ENCODE results near the gene LRFN5.

Gene LRFN5

GRCh38 chr14:41785696-41786095, 179.0 kb downstream of the LRFN5 start:
- DNase-seq, result no peak

GRCh38 chr14:41799817-41800216, 193.1 kb downstream of the LRFN5 start:
- no peak for DNase-seq

- no peak for DNase-seq
These were observed 199.0 kb downstream of the LRFN5 start for GRCh38 chr14:41805633-41806032.

GRCh38 chr14:41806366-41806975, 199.8 kb downstream of the LRFN5 start:
- DNase-seq, result no peak

- no peak for DNase-seq
These were observed 203.7 kb downstream of the LRFN5 start for GRCh38 chr14:41810362-41810761.

GRCh38 chr14:41817626-41818025, 210.9 kb downstream of the LRFN5 start:
- no peak for DNase-seq

DNA sequence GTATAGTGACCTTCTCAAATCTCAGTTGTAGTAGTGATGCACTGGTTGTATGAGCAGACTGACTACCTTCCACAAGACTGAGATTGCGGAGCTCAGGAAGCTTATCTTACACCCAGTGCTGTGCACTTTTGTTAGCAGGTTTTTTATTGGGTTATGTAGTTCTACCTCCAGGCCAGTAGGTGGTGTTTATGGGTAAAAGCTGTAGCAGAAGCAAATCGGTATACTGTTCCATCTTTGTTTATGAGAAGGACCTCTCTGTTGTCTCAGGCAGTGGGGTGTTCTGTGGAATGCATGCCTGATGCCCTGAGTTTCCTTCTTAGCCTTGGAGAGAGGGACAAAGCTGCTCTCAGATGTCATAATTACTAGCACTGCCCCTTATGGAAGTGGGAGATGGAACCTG, 217.8 kb downstream of the LRFN5 start:
- DNase-seq, result no peak

GRCh38 chr14:41825622-41826021, 218.9 kb downstream of the LRFN5 start:
- DNase-seq, result no peak

GRCh38 chr14:41830714-41831406, 224.2 kb downstream of the LRFN5 start:
- DNase-seq, result no peak

DNA sequence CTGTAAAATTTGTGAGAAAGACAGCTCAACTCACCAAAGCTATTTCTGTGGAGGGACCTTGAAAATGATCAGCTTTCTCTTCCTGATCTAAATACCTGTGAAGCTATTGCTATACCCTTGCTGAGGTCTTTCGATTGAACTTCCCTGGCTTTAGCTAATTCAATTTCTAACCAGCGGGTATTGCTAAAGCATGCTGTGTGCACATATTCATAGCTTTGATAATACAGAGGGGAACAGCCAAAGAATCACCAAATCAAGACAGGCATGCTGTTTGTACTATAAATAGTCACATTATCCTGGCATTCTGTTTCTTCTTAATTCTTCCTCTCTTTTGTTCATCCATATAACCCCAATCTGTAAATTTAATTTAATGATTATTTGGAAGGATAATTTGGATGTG, 233.0 kb downstream of the LRFN5 start:
- no peak for DNase-seq

- DNase-seq, result no peak
These were observed 252.7 kb downstream of the LRFN5 start for GRCh38 chr14:41859336-41859735.

- DNase-seq, result no peak
These were observed 253.9 kb downstream of the LRFN5 start for GRCh38 chr14:41860586-41860985.

DNA sequence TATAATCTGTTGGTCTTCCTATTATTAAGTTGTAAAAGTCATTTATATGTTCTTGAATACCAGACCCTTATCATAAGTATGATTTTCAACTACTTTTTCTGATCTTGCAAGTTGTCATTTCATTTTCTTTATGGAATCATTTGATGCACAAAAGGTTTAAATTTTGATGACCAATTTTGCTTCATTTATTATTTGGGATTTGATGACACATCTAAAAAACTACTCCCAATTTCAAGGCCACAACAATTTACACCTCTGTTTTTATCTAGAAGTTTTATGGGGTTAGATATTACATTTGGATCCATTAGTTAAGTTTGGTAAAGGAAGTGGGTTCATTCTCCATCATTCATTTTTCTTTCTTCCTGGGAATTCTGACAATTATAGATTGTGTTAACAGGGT, 259.2 kb downstream of the LRFN5 start:
- DNase-seq, result no peak

- no peak for DNase-seq
These were observed 261.7 kb downstream of the LRFN5 start for GRCh38 chr14:41868396-41868795.

DNA sequence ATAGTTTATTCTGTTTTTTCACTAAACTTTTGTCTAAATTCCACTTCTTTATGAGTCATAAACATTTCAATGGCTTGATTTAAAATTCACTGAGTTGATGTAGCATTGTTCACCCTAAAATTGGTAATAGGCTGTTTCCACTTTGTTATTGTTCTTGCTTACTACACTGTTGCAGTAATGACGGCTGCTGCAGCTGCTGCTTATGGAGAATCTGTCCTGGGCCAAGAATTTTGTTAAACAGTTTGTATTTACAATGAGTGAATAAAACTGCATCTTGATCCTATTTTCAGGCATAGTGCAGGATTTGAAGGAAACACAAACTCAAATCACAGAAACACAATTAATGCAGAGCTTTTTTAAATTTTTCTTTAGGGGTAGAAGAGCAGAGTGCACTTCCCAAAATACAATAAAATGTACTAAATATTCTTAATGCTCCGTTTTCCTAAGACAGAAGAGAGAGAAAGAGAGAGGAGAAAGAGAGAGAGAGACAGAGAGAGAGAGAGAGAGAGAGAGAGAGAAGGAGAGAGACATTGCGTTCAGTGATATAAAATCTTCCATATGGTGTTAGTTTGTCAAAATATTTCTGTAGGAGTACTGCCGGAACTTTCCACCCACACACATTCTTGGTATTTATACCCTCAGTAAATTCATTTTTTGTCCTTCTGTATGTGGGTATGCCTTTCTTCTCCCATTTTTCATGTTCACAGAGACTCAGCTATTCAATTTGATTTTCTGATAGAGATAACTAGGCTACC, 266.4 kb downstream of the LRFN5 start:
- DNase-seq, result no peak

GRCh38 chr14:41873686-41874317, 267.1 kb downstream of the LRFN5 start:
- no peak for DNase-seq

DNA sequence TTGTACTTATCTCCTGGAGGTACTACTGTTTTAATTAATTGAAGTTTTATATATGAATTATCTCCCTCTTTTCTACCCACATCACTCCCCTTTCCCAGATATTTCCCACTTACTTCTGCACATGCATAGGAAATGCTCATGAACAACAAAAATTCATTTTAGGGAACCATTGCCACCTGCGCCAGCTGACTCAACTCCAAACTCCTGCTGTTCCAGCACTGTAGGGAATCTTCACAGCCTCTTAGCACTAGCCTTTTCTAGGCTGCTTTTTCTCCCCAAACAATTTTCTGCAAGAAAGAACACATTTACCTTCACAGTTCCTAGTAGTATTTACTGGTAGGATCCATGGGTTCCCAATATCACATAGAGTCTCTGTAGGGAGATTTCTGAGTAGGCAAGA, 268.4 kb downstream of the LRFN5 start:
- DNase-seq, result no peak

DNA sequence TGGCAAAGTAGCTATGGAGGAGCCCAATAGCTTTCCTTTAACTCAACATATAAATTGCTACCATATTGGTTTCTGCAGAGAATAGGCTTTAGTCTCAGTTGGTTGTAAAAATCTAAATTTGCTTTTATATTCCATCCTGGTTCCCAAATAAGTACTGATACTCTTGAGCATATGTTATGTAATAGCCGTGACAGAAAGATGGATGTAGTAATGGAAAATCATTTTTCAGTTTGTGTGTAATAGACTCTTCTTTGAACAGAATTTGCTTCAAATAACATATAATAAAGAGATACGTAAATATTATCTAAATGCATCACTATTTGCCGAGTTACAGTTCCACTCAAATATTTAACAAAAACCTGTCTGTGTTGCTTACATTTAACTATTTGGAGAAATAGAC, 271.6 kb downstream of the LRFN5 start:
- no peak for DNase-seq

- no peak for DNase-seq
These were observed 284.9 kb downstream of the LRFN5 start for GRCh38 chr14:41891624-41892023.

DNA sequence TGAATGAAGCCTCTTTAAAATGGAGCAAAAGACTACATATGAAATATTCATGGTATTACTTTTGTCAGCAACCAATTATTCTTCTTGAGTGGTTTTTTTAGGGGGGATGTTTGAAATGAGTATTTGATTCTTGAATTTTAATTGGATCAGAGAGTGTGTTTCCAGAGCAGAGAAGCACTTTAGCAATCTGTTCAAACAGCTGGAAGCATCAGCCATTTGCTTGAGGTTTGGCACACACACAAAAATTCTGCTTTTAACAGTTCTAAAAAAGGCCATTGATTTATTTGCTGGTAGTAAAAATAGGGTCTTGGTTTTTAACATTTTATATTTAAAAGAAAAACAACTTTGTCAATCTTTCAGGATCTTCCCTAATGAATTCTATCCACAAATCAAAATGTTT, 292.7 kb downstream of the LRFN5 start:
- DNase-seq, result no peak

GRCh38 chr14:41900644-41901043, 294.0 kb downstream of the LRFN5 start:
- DNase-seq, result no peak

GRCh38 chr14:41901089-41901488, 294.4 kb downstream of the LRFN5 start:
- no peak for DNase-seq

DNA sequence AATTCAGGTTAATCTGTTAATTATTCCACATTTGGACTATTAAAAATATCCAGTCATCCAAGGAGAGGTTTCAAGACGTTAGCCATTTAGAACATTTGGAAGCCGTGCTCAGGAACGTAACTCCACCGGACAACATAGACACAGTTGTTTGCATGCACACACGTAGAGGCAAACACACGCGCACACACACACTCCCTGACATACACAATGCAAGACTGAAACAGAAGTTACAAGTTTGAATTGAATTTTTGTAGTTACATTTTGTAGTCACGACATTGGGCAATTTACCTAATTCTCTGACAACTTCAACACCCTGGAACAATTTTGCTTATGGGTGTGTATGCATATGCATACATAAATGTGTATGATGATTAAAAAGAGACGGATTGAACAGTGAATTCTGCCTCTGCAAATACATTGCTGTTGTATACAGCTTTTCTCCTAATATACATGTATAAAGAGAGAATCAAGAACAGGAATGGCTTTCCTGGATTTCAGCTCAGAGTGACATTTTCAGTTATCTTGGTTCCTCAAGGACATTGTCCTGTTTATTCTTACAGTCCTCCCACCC, 298.8 kb downstream of the LRFN5 start:
- no peak for DNase-seq
